Measurements from ENCODE around the gene HIBADH. TPM values are rescaled to one million over a fixed set of nuclear protein-coding genes. Genes with fewer than 3 reads are reported as not detected.

The HIBADH gene
- total RNA-seq, 1 experiment from 2014 or later, result 23.2 TPM

DNA sequence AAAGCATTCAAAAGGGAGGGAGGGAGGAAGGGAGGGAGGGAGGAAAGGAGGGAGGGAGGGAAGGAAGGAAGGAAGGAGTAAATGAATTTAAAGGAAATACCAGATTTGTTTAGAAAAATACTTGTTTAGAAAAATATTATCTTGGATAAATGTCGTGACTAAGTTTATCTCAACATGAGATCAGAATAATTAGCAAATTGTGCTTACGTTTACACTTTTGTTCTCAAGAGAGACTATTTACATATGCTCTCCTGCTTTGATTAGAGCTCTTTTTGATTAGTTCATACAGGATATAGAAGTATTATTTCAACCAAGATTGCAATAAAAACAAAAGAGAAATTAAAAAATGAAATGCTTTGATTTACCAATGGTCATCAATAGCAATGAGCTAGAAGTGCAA lies 186.2 kb downstream of the HIBADH start:
- WGBS (ENCODE audit: extremely low coverage, insufficient read length, low lambda C conversion rate), result no CpG with 5 or more reads among the region's 2 CpGs
- no peak overlapping the region for H3K27ac ChIP-seq (ENCODE audit: insufficient read length, low read depth, low read length)
- no peaks in the 10 kb centered on the region; the same call in none of the 2 replicates for H3K27me3 Mint-ChIP-seq (ENCODE audit: low read depth)
- no peak overlapping the region for H3K9ac ChIP-seq (ENCODE audit: extremely low read depth, insufficient read length, low read length)
- no peak for DNase-seq
- H3K9me3 Mint-ChIP-seq, result no peaks in the 10 kb centered on the region; a peak in 1 of 5 replicates
- H3K79me2 ChIP-seq (ENCODE audit: insufficient read depth, low read length), result no peaks in the 10 kb centered on the region
- H3K36me3 Mint-ChIP-seq (ENCODE audit: insufficient read depth in 1 of 3, low read depth in 3 of 3), result no peaks in the 10 kb centered on the region
- H3K18ac ChIP-seq (ENCODE audit: insufficient read length, low read depth, low read length), result no peak overlapping the region
- H4K91ac ChIP-seq (ENCODE audit: insufficient read length, low read depth, low read length), result no peak overlapping the region
- H2BK120ac ChIP-seq (ENCODE audit: low read depth, low read length, poor library complexity, severe bottlenecking), result no peak overlapping the region
- no peak overlapping the region for H2BK12ac ChIP-seq (ENCODE audit: insufficient read length, low read depth, low read length)
- TF ChIP-seq, protein P1, sequence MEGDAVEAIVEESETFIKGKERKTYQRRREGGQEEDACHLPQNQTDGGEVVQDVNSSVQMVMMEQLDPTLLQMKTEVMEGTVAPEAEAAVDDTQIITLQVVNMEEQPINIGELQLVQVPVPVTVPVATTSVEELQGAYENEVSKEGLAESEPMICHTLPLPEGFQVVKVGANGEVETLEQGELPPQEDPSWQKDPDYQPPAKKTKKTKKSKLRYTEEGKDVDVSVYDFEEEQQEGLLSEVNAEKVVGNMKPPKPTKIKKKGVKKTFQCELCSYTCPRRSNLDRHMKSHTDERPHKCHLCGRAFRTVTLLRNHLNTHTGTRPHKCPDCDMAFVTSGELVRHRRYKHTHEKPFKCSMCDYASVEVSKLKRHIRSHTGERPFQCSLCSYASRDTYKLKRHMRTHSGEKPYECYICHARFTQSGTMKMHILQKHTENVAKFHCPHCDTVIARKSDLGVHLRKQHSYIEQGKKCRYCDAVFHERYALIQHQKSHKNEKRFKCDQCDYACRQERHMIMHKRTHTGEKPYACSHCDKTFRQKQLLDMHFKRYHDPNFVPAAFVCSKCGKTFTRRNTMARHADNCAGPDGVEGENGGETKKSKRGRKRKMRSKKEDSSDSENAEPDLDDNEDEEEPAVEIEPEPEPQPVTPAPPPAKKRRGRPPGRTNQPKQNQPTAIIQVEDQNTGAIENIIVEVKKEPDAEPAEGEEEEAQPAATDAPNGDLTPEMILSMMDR (conservative IDR thresholded peaks at IDR 0.05), result no peak
- H3K4me1 Mint-ChIP-seq, result no peaks in the 10 kb centered on the region
- no peak overlapping the region for H3K23ac ChIP-seq (ENCODE audit: insufficient read length, low read depth, low read length)
- no peak overlapping the region for H3K56ac ChIP-seq (ENCODE audit: insufficient read length, low read depth, low read length)
- H3K14ac ChIP-seq (ENCODE audit: insufficient read depth, low read length), result no peak overlapping the region
- no peaks in the 10 kb centered on the region for H3K79me1 ChIP-seq (ENCODE audit: insufficient read depth, low read depth, low read length, poor library complexity, severe bottlenecking)
- H2AK5ac ChIP-seq (ENCODE audit: insufficient read length, low read length), result no peak overlapping the region
- H3K23me2 ChIP-seq (ENCODE audit: insufficient read length, low read depth, low read length, poor library complexity, severe bottlenecking), result no peaks in the 10 kb centered on the region
- H3K4me2 ChIP-seq (ENCODE audit: insufficient read depth, insufficient read length, low read length), result no peak overlapping the region
- no peak overlapping the region for H2BK20ac ChIP-seq (ENCODE audit: low read depth, low read length, poor library complexity, severe bottlenecking)
- H2AFZ ChIP-seq (ENCODE audit: low read length), result no peak overlapping the region
- no peak overlapping the region for H4K5ac ChIP-seq (ENCODE audit: insufficient read length, low read depth, low read length)
- no peak overlapping the region for H2BK15ac ChIP-seq (ENCODE audit: low read depth, low read length)
- H2BK5ac ChIP-seq (ENCODE audit: insufficient read length, low read length), result no peak overlapping the region
- no peak overlapping the region for H3T11ph ChIP-seq (ENCODE audit: low read length)
- no peaks in the 10 kb centered on the region for H3K4me1 ChIP-seq (ENCODE audit: insufficient read depth, low read length)
- H3K4ac ChIP-seq (ENCODE audit: low read depth, low read length), result no peak overlapping the region
- H3K27ac Mint-ChIP-seq, result no peak overlapping the region
- H3K9me3 ChIP-seq (ENCODE audit: control insufficient read depth, low read depth, low read length), result no peaks in the 10 kb centered on the region
- H3K4me3 Mint-ChIP-seq, result no peak overlapping the region
- no peaks in the 10 kb centered on the region for H3K27me3 ChIP-seq (ENCODE audit: insufficient read depth, low read length)
- no peak overlapping the region for H4K8ac ChIP-seq (replicated peaks; ENCODE audit: insufficient read length, low read depth, low read length)
- no peaks in the 10 kb centered on the region for H4K20me1 ChIP-seq (ENCODE audit: control insufficient read depth, insufficient read depth, insufficient read length)

Other genes starting within 250 kb of the HIBADH start
- gene TAX1BP1, start 77.3 kb upstream of the HIBADH start, total RNA-seq (2021), result 58.0 and 58.3 TPM in 2 replicates

Measured in H9 (cell line).